ENCODE results near the gene GLUL.
"Not testable (repeated sequence)": the region's sequence is repeated elsewhere in the genome, so short reads cannot be mapped to it uniquely, and the experiment has no call there.

GLUL gene

GRCh38 chr1:182394055-182394775, 2.6 kb upstream of the GLUL start:
- DNase-seq (ENCODE audit: low read depth) = no peak

- no peak for DNase-seq (ENCODE audit: low read depth)
Measured at GRCh38 chr1:182392050-182393028, 749 bp upstream of the GLUL start.

- DNase-seq (ENCODE audit: low read depth) = no peak
Measured at GRCh38 chr1:182391028-182391361, 595 bp downstream of the GLUL start.

- DNase-seq (ENCODE audit: low read depth) = no peak
Measured at GRCh38 chr1:182389619-182390047, 2.0 kb downstream of the GLUL start.

GRCh38 chr1:182388392-182389134, 3.0 kb downstream of the GLUL start:
- no peak for DNase-seq (ENCODE audit: low read depth)

- no peak for DNase-seq (ENCODE audit: low read depth)
Measured at GRCh38 chr1:182387566-182387965, 4.0 kb downstream of the GLUL start.

- no peak for DNase-seq (ENCODE audit: low read depth)
Measured at GRCh38 chr1:182386980-182387379, 4.6 kb downstream of the GLUL start.

GRCh38 chr1:182385885-182386853, 5.4 kb downstream of the GLUL start:
- no peak for DNase-seq (ENCODE audit: low read depth)

- DNase-seq (ENCODE audit: low read depth) = no peak
Measured at GRCh38 chr1:182384387-182384960, 7.1 kb downstream of the GLUL start.

GRCh38 chr1:182383934-182384333, 7.7 kb downstream of the GLUL start:
- no peak for DNase-seq (ENCODE audit: low read depth)

- DNase-seq (ENCODE audit: low read depth) = no peak
Measured at GRCh38 chr1:182383037-182383661, 8.4 kb downstream of the GLUL start.

GRCh38 chr1:182381962-182382819, 9.4 kb downstream of the GLUL start:
- DNase-seq (ENCODE audit: low read depth) = no peak

- no peak for DNase-seq (ENCODE audit: low read depth)
Measured at GRCh38 chr1:182380199-182380598, 11.4 kb downstream of the GLUL start.

- not testable (repeated sequence) for DNase-seq (ENCODE audit: low read depth)
Measured at GRCh38 chr1:182379781-182380180, 11.8 kb downstream of the GLUL start.

GRCh38 chr1:182376936-182377574, 14.5 kb downstream of the GLUL start:
- no peak for DNase-seq (ENCODE audit: low read depth)

- no peak for DNase-seq (ENCODE audit: low read depth)
Measured at GRCh38 chr1:182374101-182374834, 17.3 kb downstream of the GLUL start.

GRCh38 chr1:182370532-182370931, 21.1 kb downstream of the GLUL start:
- DNase-seq (ENCODE audit: low read depth) = no peak

GRCh38 chr1:182368903-182369302, 22.7 kb downstream of the GLUL start:
- DNase-seq (ENCODE audit: low read depth) = no peak
